Measurements from ENCODE around the gene USP43.
"Not testable (repeated sequence)": the region's sequence is repeated elsewhere in the genome, so short reads cannot be mapped to it uniquely, and the experiment has no call there.

Gene USP43

DNA sequence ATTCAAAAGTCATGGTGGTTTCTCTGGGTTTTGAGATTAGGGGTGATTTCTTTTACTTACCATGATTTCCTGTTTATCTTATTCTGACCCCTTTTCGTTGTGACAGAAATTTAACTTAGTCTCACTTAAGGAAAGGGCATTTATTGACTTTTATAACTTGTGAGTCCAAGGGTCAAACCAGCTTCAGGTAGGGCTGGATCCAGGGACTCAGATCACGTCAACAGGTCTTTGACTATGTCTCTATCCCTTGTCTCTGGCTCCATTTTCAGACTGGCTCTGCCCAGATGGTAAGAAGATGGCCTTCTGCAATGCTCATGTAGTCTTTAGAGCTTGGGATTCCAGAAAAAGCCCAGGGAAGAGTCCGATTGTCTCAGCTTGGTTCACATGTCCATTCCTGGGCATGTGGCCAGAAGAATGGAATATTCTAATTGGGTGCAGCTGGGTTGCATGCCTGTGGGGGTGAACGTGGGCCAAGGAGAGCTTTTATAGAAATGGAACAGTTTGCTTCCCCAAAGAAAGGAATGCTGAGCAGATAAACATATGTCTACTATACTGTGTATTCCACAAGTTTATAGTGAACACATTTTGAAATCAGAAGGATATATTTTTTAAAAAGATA, 13.4 kb downstream of the USP43 start:
- Histone ChIP-seq H3K9me3 (ENCODE audit: control insufficient read depth in 5 of 5, low read length in 5 of 5) (peaks cover 0 to 8% (median 0%) of the 10 kb centered on the region in 5 donors), H3K27me3 (ENCODE audit: control insufficient read depth in 5 of 5, insufficient read depth in 4 of 5, low read length in 5 of 5) (peaks cover 0 to 7% (median 3%) of the 10 kb centered on the region in 5 donors), H3K4me3 (ENCODE audit: low read depth in 1 of 5, low read length in 5 of 5) (no peak overlapping the region), H3K36me3 (ENCODE audit: control insufficient read depth in 5 of 5, insufficient read depth in 5 of 5, low read length in 5 of 5) (no peaks in the 10 kb centered on the region), H3K4me1 (ENCODE audit: control insufficient read depth in 5 of 5, insufficient read depth in 5 of 5, low read length in 5 of 5) (no peaks in the 10 kb centered on the region), H3K27ac (ENCODE audit: low read depth, low read length) (no peak overlapping the region), H3K9ac (ENCODE audit: low read length in 5 of 5) (no peak overlapping the region)

- Histone ChIP-seq H3K9ac (ENCODE audit: low read length in 5 of 5) (no peak overlapping the region), H3K27me3 (ENCODE audit: control insufficient read depth in 5 of 5, insufficient read depth in 4 of 5, low read length in 5 of 5) (peaks cover 0 to 4% (median 0%) of the 10 kb centered on the region in 5 donors), H3K4me3 (ENCODE audit: low read depth in 1 of 5, low read length in 5 of 5) (no peak overlapping the region), H3K4me1 (ENCODE audit: control insufficient read depth in 5 of 5, insufficient read depth in 5 of 5, low read length in 5 of 5) (no peaks in the 10 kb centered on the region), H3K36me3 (ENCODE audit: control insufficient read depth in 5 of 5, insufficient read depth in 5 of 5, low read length in 5 of 5) (no peaks in the 10 kb centered on the region), H3K9me3 (ENCODE audit: control insufficient read depth in 5 of 5, low read length in 5 of 5) (peaks cover 0 to 8% (median 2%) of the 10 kb centered on the region in 5 donors), H3K27ac (ENCODE audit: low read depth, low read length) (no peak overlapping the region)
Measured at GRCh38 chr17:9661027-9661426, 15.7 kb downstream of the USP43 start.

- not testable (repeated sequence) for H3K27ac ChIP-seq (ENCODE audit: low read depth, low read length); H3K9ac ChIP-seq (ENCODE audit: low read length in 5 of 5); H3K36me3 ChIP-seq (ENCODE audit: control insufficient read depth in 5 of 5, insufficient read depth in 5 of 5, low read length in 5 of 5); H3K9me3 ChIP-seq (ENCODE audit: control insufficient read depth in 5 of 5, low read length in 5 of 5); H3K4me3 ChIP-seq (ENCODE audit: low read depth in 1 of 5, low read length in 5 of 5); H3K4me1 ChIP-seq (ENCODE audit: control insufficient read depth in 5 of 5, insufficient read depth in 5 of 5, low read length in 5 of 5); H3K27me3 ChIP-seq (ENCODE audit: control insufficient read depth in 5 of 5, insufficient read depth in 4 of 5, low read length in 5 of 5)
Measured at GRCh38 chr17:9663511-9663910, 18.2 kb downstream of the USP43 start.

- no peaks in the 10 kb centered on the region for H3K4me1 ChIP-seq (ENCODE audit: control insufficient read depth in 5 of 5, insufficient read depth in 5 of 5, low read length in 5 of 5)
- H3K4me3 ChIP-seq (ENCODE audit: low read depth in 1 of 5, low read length in 5 of 5) = no peak overlapping the region
- H3K36me3 ChIP-seq (ENCODE audit: control insufficient read depth in 5 of 5, insufficient read depth in 5 of 5, low read length in 5 of 5) = no peaks in the 10 kb centered on the region
- no peak overlapping the region for H3K27ac ChIP-seq (ENCODE audit: low read depth, low read length)
- no peak overlapping the region for H3K9ac ChIP-seq (ENCODE audit: low read length in 5 of 5)
- peaks cover 0 to 16% (median 8%) of the 10 kb centered on the region in 5 donors for H3K27me3 ChIP-seq (ENCODE audit: control insufficient read depth in 5 of 5, insufficient read depth in 4 of 5, low read length in 5 of 5)
- H3K9me3 ChIP-seq (ENCODE audit: control insufficient read depth in 5 of 5, low read length in 5 of 5) = peaks cover 0 to 2% (median 0%) of the 10 kb centered on the region in 5 donors
Measured at GRCh38 chr17:9666461-9667050, 21.2 kb downstream of the USP43 start.

DNA sequence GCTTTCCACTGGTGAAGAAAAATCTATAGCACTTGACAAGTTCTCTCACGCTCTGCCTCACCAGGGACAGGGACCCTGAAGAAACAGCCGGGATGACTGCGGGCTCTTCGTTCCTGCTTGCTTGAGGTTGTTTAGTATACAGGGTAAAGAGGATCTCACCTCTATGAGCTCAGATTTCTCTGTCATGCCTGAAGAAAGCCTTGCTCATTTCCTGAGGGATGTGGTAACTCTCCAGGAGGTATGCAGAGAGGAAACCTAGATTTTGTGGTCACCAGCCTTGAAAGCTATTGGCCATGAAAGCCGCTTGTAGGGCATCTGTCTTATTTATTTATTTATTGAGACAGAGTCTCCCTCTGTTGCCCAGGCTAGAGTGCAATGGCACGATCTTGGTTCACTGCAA, 23.2 kb downstream of the USP43 start:
- Histone ChIP-seq H3K4me1 (ENCODE audit: control insufficient read depth in 5 of 5, insufficient read depth in 5 of 5, low read length in 5 of 5) (no peaks in the 10 kb centered on the region), H3K27ac (ENCODE audit: low read depth, low read length) (no peak overlapping the region), H3K9me3 (ENCODE audit: control insufficient read depth in 5 of 5, low read length in 5 of 5) (peaks cover 0 to 2% (median 0%) of the 10 kb centered on the region in 5 donors), H3K27me3 (ENCODE audit: control insufficient read depth in 5 of 5, insufficient read depth in 4 of 5, low read length in 5 of 5) (peaks cover 0 to 14% (median 8%) of the 10 kb centered on the region in 5 donors), H3K9ac (ENCODE audit: low read length in 5 of 5) (no peak overlapping the region), H3K4me3 (ENCODE audit: low read depth in 1 of 5, low read length in 5 of 5) (no peak overlapping the region), H3K36me3 (ENCODE audit: control insufficient read depth in 5 of 5, insufficient read depth in 5 of 5, low read length in 5 of 5) (no peaks in the 10 kb centered on the region)

- no peaks in the 10 kb centered on the region for H3K36me3 ChIP-seq (ENCODE audit: control insufficient read depth in 5 of 5, insufficient read depth in 5 of 5, low read length in 5 of 5)
- H3K4me1 ChIP-seq (ENCODE audit: control insufficient read depth in 5 of 5, insufficient read depth in 5 of 5, low read length in 5 of 5) = no peaks in the 10 kb centered on the region
- no peak overlapping the region for H3K9ac ChIP-seq (ENCODE audit: low read length in 5 of 5)
- no peak overlapping the region for H3K27ac ChIP-seq (ENCODE audit: low read depth, low read length)
- peaks cover 0 to 2% (median 0%) of the 10 kb centered on the region in 5 donors for H3K9me3 ChIP-seq (ENCODE audit: control insufficient read depth in 5 of 5, low read length in 5 of 5)
- peaks cover 0 to 14% (median 8%) of the 10 kb centered on the region in 5 donors for H3K27me3 ChIP-seq (ENCODE audit: control insufficient read depth in 5 of 5, insufficient read depth in 4 of 5, low read length in 5 of 5)
- H3K4me3 ChIP-seq (ENCODE audit: low read depth in 1 of 5, low read length in 5 of 5) = no peak overlapping the region
Measured at GRCh38 chr17:9669551-9670008, 24.3 kb downstream of the USP43 start.

GRCh38 chr17:9670596-9670995, 25.3 kb downstream of the USP43 start:
- no peak overlapping the region for H3K4me3 ChIP-seq (ENCODE audit: low read depth in 1 of 5, low read length in 5 of 5)
- no peaks in the 10 kb centered on the region for H3K36me3 ChIP-seq (ENCODE audit: control insufficient read depth in 5 of 5, insufficient read depth in 5 of 5, low read length in 5 of 5)
- H3K27ac ChIP-seq (ENCODE audit: low read depth, low read length) = no peak overlapping the region
- H3K27me3 ChIP-seq (ENCODE audit: control insufficient read depth in 5 of 5, insufficient read depth in 4 of 5, low read length in 5 of 5) = peaks cover 0 to 14% (median 8%) of the 10 kb centered on the region in 5 donors
- peaks cover 0 to 2% (median 0%) of the 10 kb centered on the region in 5 donors for H3K9me3 ChIP-seq (ENCODE audit: control insufficient read depth in 5 of 5, low read length in 5 of 5)
- peaks cover 0 to 8% (median 3%) of the 10 kb centered on the region in 5 donors for H3K4me1 ChIP-seq (ENCODE audit: control insufficient read depth in 5 of 5, insufficient read depth in 5 of 5, low read length in 5 of 5)
- no peak overlapping the region for H3K9ac ChIP-seq (ENCODE audit: low read length in 5 of 5)

DNA sequence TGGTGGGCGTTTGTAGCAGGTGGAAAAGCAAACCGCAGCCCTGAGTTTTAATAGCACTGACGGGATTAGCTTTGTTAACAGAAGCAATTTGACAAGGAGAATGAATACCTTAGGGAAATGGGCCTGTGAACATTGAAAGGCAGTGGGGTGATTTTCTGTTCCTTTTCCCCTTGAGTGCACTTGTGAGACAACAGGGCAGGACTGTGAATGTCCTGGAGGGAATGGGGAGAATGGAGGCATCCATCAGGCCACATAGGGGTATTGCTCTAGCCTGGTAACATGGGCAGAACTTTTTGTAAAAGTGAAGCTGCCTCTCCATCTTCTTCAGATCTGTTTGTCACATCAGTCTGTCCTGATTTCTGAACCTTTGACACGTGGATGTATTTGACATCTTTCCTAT, 26.2 kb downstream of the USP43 start:
- no peak overlapping the region for H3K27ac ChIP-seq (ENCODE audit: low read depth, low read length)
- no peaks in the 10 kb centered on the region for H3K36me3 ChIP-seq (ENCODE audit: control insufficient read depth in 5 of 5, insufficient read depth in 5 of 5, low read length in 5 of 5)
- no peak overlapping the region for H3K9ac ChIP-seq (ENCODE audit: low read length in 5 of 5)
- peaks cover 0 to 14% (median 8%) of the 10 kb centered on the region in 5 donors for H3K27me3 ChIP-seq (ENCODE audit: control insufficient read depth in 5 of 5, insufficient read depth in 4 of 5, low read length in 5 of 5)
- H3K4me3 ChIP-seq (ENCODE audit: low read depth in 1 of 5, low read length in 5 of 5) = no peak overlapping the region
- H3K4me1 ChIP-seq (ENCODE audit: control insufficient read depth in 5 of 5, insufficient read depth in 5 of 5, low read length in 5 of 5) = peaks cover 0 to 8% (median 3%) of the 10 kb centered on the region in 5 donors
- H3K9me3 ChIP-seq (ENCODE audit: control insufficient read depth in 5 of 5, low read length in 5 of 5) = no peaks in the 10 kb centered on the region

- H3K9ac ChIP-seq (ENCODE audit: low read length in 5 of 5) = no peak overlapping the region
- peaks cover 0 to 8% (median 3%) of the 10 kb centered on the region in 5 donors for H3K4me1 ChIP-seq (ENCODE audit: control insufficient read depth in 5 of 5, insufficient read depth in 5 of 5, low read length in 5 of 5)
- H3K36me3 ChIP-seq (ENCODE audit: control insufficient read depth in 5 of 5, insufficient read depth in 5 of 5, low read length in 5 of 5) = no peaks in the 10 kb centered on the region
- peaks cover 0 to 14% (median 8%) of the 10 kb centered on the region in 5 donors for H3K27me3 ChIP-seq (ENCODE audit: control insufficient read depth in 5 of 5, insufficient read depth in 4 of 5, low read length in 5 of 5)
- no peaks in the 10 kb centered on the region for H3K9me3 ChIP-seq (ENCODE audit: control insufficient read depth in 5 of 5, low read length in 5 of 5)
- no peak overlapping the region for H3K27ac ChIP-seq (ENCODE audit: low read depth, low read length)
- no peak overlapping the region for H3K4me3 ChIP-seq (ENCODE audit: low read depth in 1 of 5, low read length in 5 of 5)
Measured at GRCh38 chr17:9672266-9672665, 26.9 kb downstream of the USP43 start.

GRCh38 chr17:9672691-9673090, 27.4 kb downstream of the USP43 start:
- H3K27ac ChIP-seq (ENCODE audit: low read depth, low read length) = no peak overlapping the region
- no peaks in the 10 kb centered on the region for H3K36me3 ChIP-seq (ENCODE audit: control insufficient read depth in 5 of 5, insufficient read depth in 5 of 5, low read length in 5 of 5)
- H3K27me3 ChIP-seq (ENCODE audit: control insufficient read depth in 5 of 5, insufficient read depth in 4 of 5, low read length in 5 of 5) = peaks cover 0 to 14% (median 8%) of the 10 kb centered on the region in 5 donors
- H3K9ac ChIP-seq (ENCODE audit: low read length in 5 of 5) = no peak overlapping the region
- H3K4me1 ChIP-seq (ENCODE audit: control insufficient read depth in 5 of 5, insufficient read depth in 5 of 5, low read length in 5 of 5) = peaks cover 0 to 8% (median 3%) of the 10 kb centered on the region in 5 donors
- H3K9me3 ChIP-seq (ENCODE audit: control insufficient read depth in 5 of 5, low read length in 5 of 5) = no peaks in the 10 kb centered on the region
- H3K4me3 ChIP-seq (ENCODE audit: low read depth in 1 of 5, low read length in 5 of 5) = no peak overlapping the region

All from subcutaneous abdominal adipose tissue (tissue), 5 donors.